NCI-H345 treated with DMSO at 0.1 percent for 48 hours (cell line): ENCODE results near the gene CDC42EP3.

Source experiments
- DNase-seq: peaks from one replicate; lab custom pipeline; 2025; ENCODE audit not compliant: unreplicated experiment; lab: John Stamatoyannopoulos, UW

Gene CDC42EP3

GRCh38 chr2:37671009-37671815 lies at the start of gene CDC42EP3:
TSS of gene CDC42EP3 (minus strand) at chr2:37671642. CDS start at chr2:37646587, 25,055 bp downstream.
- peak; percentile 45 for DNase-seq

DNA sequence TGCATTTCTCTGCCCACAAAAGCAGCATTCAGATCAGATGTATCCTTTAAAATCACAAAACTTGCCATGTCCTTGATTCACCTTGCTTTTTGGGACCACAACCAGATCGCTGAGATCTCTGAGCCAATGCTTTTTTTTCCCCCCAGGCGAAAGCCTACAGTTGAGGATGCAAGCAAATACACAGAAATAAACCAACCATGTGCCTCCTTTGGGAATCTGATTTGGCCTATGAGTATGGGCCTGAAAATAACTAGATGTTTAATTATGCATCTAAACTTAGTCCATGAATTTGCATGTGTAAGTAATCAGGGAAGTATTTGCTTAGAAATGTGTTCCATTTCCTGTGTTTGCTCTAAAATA lies 49.7 kb upstream of the CDC42EP3 start:
- no peak for DNase-seq

DNA sequence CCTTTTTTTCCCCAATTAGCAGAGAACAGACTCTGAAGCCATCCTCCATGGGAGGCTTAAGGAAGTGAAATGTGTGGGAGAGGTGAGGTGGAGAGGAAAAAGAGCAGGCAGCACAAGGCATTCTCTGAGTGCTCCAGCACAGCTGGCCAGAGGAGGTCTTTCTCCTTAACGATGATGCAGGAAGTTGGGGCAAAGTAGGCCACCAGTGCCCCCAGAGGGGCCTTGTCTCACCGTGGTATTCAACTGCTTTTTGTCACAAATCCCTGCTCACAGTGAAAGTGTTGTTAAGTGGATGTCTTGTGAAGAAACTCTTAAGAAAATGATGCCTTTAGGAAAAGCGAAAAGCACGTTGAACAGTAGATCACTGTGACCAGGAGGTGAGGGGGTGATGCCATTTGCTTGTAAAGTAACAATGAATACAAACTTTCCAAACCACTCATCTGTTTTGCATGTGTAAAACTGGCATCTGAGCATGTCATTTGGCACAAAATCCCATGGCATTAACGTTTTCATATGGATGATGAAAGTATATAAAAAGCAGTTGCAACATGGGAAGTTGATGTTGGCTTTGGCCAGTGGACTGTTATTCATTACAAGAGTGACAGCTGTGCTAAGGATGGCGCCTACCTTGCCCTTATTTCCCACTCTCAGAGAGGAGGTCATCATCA lies 49.2 kb upstream of the CDC42EP3 start:
- no peak for DNase-seq

DNA sequence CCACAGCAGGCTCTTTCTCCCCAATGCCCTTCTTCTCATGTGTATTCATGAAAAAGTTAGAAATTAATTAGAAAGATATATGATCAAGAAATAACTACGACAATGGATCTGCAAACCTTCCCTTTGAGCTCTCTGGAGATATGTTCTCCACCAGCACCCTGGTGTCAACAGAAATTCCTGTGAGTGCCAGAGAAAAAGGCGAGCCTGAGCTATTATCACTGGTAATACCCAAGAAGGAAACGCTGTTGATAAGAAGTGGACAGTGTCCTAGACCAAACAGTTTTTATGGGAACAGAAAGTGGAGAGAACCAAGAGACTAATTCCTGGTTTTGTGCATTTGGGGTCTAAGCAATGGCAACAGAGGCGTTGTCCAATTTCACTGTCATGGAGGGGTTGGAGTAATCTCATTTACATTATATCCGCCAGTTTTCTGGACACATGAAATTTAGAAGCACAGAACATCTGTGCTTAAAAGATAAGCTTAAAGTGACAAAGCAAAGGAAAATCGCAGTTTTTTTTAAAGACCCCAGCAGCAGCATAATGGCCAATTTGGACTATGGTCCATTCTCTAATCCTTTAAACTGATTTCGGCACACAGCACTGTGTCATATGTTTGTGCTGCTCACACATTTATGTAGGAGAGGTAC lies 47.2 kb upstream of the CDC42EP3 start:
- no peak for DNase-seq

GRCh38 chr2:37713258-37713700 lies 41.8 kb upstream of the CDC42EP3 start:
- no peak for DNase-seq

DNA sequence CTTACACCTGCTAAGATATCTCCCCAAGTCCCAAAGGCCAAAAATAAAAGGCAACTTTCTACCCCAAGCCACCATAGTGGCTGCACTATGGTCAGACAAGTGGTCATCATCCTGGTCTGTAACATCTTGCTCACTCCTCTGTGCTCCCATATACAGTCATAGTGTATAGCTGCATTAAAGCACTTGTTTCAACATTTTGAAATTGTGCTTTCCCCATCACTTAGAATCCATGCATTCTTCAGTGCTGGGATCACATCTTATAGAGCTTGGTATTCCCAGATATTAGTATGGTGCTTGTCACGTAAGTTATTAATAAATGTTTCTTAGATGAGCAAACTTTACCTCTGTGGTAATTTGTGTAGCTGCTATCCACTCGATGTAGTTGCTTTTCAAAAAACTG lies 40.4 kb upstream of the CDC42EP3 start:
- no peak for DNase-seq

DNA sequence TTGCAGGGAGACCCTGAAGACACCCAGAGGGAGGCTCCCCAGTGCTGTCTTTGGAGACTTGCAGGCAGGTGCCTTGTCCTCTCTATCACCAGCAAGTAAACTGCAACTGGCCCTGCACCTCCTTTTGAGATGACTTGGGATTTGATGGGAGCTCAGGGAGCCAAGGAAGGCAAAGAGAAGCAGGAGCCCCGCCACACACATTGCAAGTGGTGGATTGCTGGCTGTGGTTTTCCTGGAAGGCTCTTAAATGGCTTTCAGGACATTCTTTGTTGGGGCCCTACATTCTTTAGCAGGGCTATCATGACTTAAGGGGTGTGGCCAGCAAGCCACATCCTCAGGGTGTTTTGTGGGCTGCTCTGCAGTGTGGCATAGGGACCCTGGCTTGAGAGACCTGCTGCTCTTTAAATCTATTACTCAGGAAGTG lies 39.9 kb upstream of the CDC42EP3 start:
- no peak for DNase-seq

DNA sequence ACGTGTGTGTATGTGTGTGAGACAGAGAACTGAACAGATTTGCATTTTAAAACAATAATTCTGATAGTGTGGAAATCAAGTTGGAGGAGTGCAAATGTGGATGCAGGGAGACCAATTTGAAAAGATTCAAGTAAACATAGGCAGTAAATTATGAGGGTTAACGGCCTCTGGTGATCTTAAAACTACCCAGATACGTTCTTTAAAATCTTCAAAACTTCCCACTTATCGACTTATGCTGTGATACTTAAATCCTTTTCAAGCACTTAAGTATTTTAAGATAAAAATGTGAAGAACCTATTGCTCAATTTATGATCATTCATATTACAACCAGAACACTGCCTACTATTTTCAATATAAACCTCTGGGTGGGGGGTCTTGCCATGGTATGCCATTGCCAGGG lies 37.7 kb upstream of the CDC42EP3 start:
- no peak for DNase-seq

DNA sequence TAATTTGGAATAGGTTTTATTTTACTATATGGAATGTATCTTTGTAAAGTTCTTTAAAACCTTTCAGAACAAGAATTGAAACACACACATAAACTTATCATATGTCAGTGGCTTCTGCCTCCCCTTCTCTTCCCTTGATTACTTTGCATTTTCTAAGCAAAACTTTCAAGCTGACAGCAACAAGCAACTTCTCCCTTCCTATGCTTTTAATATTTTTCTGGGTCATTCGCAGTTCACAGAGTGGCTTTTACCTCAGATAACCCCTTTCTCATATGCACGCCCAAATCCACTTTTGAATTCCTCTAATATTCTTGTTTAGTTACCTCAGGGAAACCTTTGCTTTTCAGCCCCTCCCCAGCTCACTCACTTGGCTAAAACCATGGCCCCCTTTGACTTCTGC lies 36.7 kb upstream of the CDC42EP3 start:
- no peak for DNase-seq

DNA sequence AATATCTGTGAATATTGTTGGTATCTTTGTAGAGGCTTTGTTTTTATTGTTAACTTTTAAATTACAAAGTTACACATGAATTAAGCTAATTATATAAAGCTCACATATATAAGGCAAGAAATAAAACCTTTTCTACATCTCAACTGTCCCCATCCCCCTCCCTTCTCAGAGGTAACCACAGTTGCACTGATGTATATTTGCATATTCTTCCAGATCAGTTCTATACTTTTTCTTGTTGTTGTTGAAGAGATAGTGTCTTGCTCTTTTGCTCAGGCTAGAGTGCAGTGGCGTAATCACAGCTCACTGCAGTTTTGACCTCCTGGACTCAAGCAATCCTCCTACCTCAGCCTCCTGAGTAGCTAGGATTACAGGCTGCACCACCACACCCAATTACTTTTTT lies 36.0 kb upstream of the CDC42EP3 start:
- no peak for DNase-seq

- DNase-seq = no peak
Measured at GRCh38 chr2:37706334-37707183, 35.1 kb upstream of the CDC42EP3 start.

- no peak for DNase-seq
Measured at GRCh38 chr2:37705191-37705590, 33.7 kb upstream of the CDC42EP3 start.

DNA sequence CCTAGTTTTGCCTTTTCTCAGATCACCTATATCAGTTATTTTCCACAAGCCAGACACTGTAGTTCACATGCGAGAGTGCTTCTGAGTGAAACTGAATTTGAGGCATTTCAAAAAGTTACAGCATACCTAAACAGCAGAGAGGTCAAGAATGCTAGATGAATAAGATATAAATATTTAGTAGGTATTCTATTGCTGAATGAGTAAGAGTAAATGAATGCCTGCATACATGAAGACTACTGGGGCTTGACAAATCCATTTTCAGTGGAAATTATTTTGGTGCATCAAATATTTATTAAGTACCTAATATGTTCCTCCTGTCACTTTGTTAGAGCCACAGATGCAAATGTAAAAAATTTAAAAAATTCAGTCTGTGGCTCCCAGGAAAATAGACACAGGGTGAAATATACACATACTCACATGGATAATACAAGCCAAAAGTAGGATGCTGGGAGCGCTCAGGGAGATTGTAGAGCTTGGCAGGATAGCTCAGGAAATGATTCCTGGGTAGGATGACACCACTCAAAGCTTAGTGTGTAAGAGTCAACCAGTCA lies 27.6 kb upstream of the CDC42EP3 start:
- no peak for DNase-seq

DNA sequence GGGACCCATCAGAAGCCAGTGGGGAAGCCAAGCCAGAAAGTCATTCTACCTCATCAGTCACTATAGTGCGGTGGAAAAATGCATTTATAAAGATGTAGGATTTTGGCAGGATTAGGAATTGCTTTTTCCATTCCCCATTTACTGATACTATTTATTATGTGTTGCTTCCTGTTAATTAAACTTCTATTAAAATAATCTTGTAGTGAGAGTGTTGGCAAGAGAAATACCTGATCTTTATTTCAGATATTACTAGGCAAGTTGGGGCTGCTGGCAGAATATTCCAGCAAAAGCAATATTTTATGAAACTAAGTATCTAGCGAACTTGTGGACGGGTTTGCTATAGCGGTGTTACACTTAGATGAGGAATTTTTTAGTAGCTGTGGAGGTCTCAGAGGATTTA lies 23.9 kb upstream of the CDC42EP3 start:
- DNase-seq = no peak

- no peak for DNase-seq
Measured at GRCh38 chr2:37692711-37693110, 21.3 kb upstream of the CDC42EP3 start.

DNA sequence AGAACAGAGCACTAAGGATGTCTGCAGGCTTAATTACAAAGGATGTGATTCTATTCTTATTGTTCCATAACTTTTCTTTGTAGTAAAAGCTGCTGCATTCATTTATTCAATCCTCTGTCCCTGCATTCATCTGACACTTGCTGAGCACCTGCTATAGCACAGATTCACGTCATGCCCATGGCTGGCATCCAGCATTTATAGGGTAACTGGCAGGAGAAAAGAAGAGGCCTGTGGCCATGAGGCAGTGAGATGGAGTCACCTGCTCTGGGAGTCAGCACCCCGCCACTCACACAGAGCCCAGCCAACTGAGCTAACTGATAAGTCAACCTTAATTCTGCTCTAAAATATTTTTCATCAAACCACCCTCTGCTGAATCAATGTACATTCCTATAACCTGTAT lies 18.3 kb upstream of the CDC42EP3 start:
- DNase-seq = no peak

- no peak for DNase-seq
Measured at GRCh38 chr2:37688771-37689468, 17.5 kb upstream of the CDC42EP3 start.

DNA sequence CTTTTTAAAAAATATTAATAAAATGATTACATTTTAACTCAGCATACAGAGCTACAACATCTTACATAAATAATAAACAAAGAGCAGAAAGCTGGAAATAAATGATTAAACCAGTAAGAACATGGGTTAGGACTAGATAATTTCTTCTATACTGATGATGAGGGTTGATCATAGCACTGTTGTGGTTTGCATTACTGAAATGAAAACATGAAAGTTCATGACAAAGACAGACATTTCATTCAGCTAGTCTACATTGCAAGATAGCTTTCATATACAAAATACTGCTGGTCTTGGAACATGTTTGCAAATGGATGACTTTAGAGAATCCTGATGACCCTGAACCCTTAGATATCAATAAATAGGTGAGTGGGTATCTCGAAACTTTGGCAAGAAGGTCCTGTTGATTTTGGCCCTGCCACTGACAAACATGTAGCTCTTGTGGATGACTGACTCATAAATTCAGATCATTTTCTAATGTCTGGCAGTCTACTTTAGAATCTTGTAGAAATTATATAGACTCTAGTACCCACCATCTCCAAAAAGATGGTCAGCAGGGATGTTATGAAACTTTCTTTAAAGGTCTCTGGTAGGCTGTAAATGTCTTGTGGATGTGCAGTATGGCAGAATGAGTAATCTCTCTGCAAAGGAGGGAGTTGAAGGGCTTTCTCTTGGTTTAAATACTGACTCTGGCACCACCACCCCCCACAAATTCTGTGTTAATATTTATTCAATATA lies 15.5 kb upstream of the CDC42EP3 start:
- no peak for DNase-seq

DNA sequence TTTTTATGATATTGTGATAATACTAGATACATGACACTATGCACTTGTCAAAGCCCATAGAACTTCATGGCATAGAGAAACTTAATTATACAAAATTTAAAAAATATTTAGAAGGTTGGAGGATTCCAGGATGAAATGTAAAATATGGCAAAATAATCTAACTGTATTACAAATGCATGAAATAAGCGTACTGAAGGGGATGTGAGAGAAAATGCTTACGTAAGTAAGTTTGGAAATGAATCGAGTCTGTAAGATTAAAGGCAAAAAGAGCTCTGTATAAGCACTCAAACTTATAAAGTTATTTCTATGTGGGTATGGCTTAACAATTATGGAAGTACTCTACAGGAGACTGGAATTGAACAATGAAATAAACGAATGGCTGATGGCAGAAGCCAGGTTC lies 13.4 kb upstream of the CDC42EP3 start:
- no peak for DNase-seq
